Measurements from ENCODE around the gene CLDN5.

Gene CLDN5

DNA sequence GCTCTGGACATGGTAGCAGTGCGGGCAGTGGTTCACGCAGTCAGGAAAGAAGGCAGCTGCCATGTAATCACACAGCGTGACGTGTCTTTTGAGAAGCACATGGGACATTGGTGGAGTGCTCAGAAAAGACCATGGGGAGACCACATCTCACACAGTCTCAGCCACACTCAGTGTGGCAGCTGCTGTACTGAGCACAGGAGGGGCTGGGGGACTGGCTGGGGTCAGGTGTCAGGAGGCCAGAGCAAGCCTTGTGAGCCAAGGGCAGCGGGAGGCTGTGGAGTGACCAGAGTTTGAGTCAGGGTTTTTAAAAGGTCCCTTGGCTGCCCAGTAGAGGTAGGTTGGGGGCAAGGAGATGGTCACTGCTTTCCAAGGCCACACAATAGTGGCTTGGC, 18.5 kb downstream of the CLDN5 start:
- no peaks in the 10 kb centered on the region for H3K9me3 ChIP-seq (replicated peaks in 1 of 2; ENCODE audit: control insufficient read depth in 2 of 2, insufficient read depth in 1 of 2, low read depth in 1 of 2, low read length in 2 of 2)
- peak overlapping the region; percentile 71 for H2BK5ac ChIP-seq (ENCODE audit: low read length)
- peak overlapping the region; percentile 25 for H3K18ac ChIP-seq (ENCODE audit: low read length)
- no peak overlapping the region for H2BK15ac ChIP-seq (ENCODE audit: low read length)
- no peak for DNase-seq (ENCODE audit: low spot score)
- no peak overlapping the region for H2AK5ac ChIP-seq (ENCODE audit: low read depth, low read length)
- peak overlapping the region; percentile 50 for H3K14ac ChIP-seq (ENCODE audit: low read length)
- H2AFZ ChIP-seq (ENCODE audit: low read length) = no peak overlapping the region
- no peak overlapping the region for H4K91ac ChIP-seq (ENCODE audit: low read depth, low read length, poor library complexity)
- H3K36me3 ChIP-seq (replicated peaks in 1 of 2; ENCODE audit: control insufficient read depth in 2 of 2, insufficient read depth in 2 of 2, low read length in 2 of 2) = peaks cover 29 to 87% of the 10 kb centered on the region in 2 donors
- H3K79me1 ChIP-seq (ENCODE audit: low read depth, low read length) = peaks cover 5% of the 10 kb centered on the region
- H3K4ac ChIP-seq (ENCODE audit: low read length) = no peak overlapping the region
- H3K23ac ChIP-seq (ENCODE audit: low read depth, low read length, poor library complexity) = peak overlapping the region; percentile 82
- no peaks in the 10 kb centered on the region for H3K27me3 ChIP-seq (ENCODE audit: control insufficient read depth in 3 of 3, insufficient read depth in 3 of 3, low read depth in 1 of 3, low read length in 3 of 3)
- no peak overlapping the region for H3K27ac ChIP-seq (replicated peaks; ENCODE audit: low read length)
- WGBS, 2 donors (ENCODE audit: extremely low coverage in 2 of 2, insufficient read length in 2 of 2, insufficient replicate concordance in 1 of 2) = no CpG with 5 or more reads among the region's 5 CpGs
- H3K4me1 ChIP-seq (ENCODE audit: control insufficient read depth in 2 of 2, insufficient read depth in 1 of 2, low read depth in 1 of 2, low read length in 2 of 2) = no peaks in the 10 kb centered on the region
- no peak overlapping the region for H4K8ac ChIP-seq (ENCODE audit: low read depth, low read length)
- no peak overlapping the region for H3K4me3 ChIP-seq (ENCODE audit: low read length in 2 of 2)
- no peak overlapping the region for H2BK120ac ChIP-seq (ENCODE audit: low read depth, low read length)
- H2BK12ac ChIP-seq (ENCODE audit: low read length) = peak overlapping the region; percentile 18
- no peak overlapping the region for H3K4me2 ChIP-seq (ENCODE audit: insufficient read depth, low read length, poor library complexity, severe bottlenecking)
- H3K9ac ChIP-seq (ENCODE audit: low read depth, low read length, poor library complexity) = peak overlapping the region; percentile 68

- Histone ChIP-seq H3K4ac (ENCODE audit: low read length) (no peak overlapping the region), H3K36me3 (replicated peaks in 1 of 2; ENCODE audit: control insufficient read depth in 2 of 2, insufficient read depth in 2 of 2, low read length in 2 of 2) (peaks cover 29 to 87% of the 10 kb centered on the region in 2 donors), H3K9me3 (replicated peaks in 1 of 2; ENCODE audit: control insufficient read depth in 2 of 2, insufficient read depth in 1 of 2, low read depth in 1 of 2, low read length in 2 of 2) (no peaks in the 10 kb centered on the region), H3K4me3 (ENCODE audit: low read length in 2 of 2) (no peak overlapping the region), H3K23ac (ENCODE audit: low read depth, low read length, poor library complexity) (peak overlapping the region; percentile 82), H2BK120ac (ENCODE audit: low read depth, low read length) (no peak overlapping the region), H3K9ac (ENCODE audit: low read depth, low read length, poor library complexity) (no peak overlapping the region), H3K4me1 (ENCODE audit: control insufficient read depth in 2 of 2, insufficient read depth in 1 of 2, low read depth in 1 of 2, low read length in 2 of 2) (no peaks in the 10 kb centered on the region), H4K8ac (ENCODE audit: low read depth, low read length) (no peak overlapping the region), H3K27ac (replicated peaks; ENCODE audit: low read length) (no peak overlapping the region), H4K91ac (ENCODE audit: low read depth, low read length, poor library complexity) (no peak overlapping the region), H3K4me2 (ENCODE audit: insufficient read depth, low read length, poor library complexity, severe bottlenecking) (no peak overlapping the region), H2BK5ac (ENCODE audit: low read length) (peak overlapping the region; percentile 71), H3K79me1 (ENCODE audit: low read depth, low read length) (peaks cover 5% of the 10 kb centered on the region), H3K18ac (ENCODE audit: low read length) (no peak overlapping the region), H2AK5ac (ENCODE audit: low read depth, low read length) (no peak overlapping the region), H2BK12ac (ENCODE audit: low read length) (no peak overlapping the region), H2BK15ac (ENCODE audit: low read length) (no peak overlapping the region), H2AFZ (ENCODE audit: low read length) (no peak overlapping the region), H3K14ac (ENCODE audit: low read length) (peak overlapping the region; percentile 50), H3K27me3 (ENCODE audit: control insufficient read depth in 3 of 3, insufficient read depth in 3 of 3, low read depth in 1 of 3, low read length in 3 of 3) (no peaks in the 10 kb centered on the region)
- WGBS, 2 donors (ENCODE audit: extremely low coverage in 2 of 2, insufficient read length in 2 of 2, insufficient replicate concordance in 1 of 2) = no CpG with 5 or more reads among the region's 18 CpGs
- DNase-seq (ENCODE audit: low spot score) = no peak
These were observed 19.1 kb downstream of the CLDN5 start for GRCh38 chr22:19504900-19505734.

DNA sequence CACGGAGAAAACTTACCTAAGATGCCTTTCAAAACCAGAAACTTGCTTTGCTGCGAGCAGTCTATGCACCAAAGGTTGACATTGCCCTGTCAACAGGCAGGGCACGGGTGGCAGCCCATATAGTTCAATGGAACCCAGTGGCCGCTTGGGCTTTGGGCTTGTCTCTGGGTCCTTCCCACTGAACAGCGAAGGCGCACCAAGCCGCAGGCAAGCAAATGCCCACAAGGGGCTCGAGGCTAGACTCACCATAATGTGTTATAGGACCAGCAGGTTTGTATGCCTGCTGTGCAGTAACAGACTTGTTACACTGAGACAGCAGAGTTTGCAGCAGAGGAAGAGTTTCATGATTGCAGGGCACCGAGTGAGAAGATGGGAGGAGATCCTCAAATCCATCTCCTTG, 20.3 kb downstream of the CLDN5 start:
- Histone ChIP-seq H3K36me3 (replicated peaks in 1 of 2; ENCODE audit: control insufficient read depth in 2 of 2, insufficient read depth in 2 of 2, low read length in 2 of 2) (peaks cover 29 to 87% of the 10 kb centered on the region in 2 donors), H2BK15ac (ENCODE audit: low read length) (no peak overlapping the region), H3K23ac (ENCODE audit: low read depth, low read length, poor library complexity) (no peak overlapping the region), H3K79me1 (ENCODE audit: low read depth, low read length) (peaks cover 6% of the 10 kb centered on the region), H3K4me3 (ENCODE audit: low read length in 2 of 2) (no peak overlapping the region), H3K4me1 (ENCODE audit: control insufficient read depth in 2 of 2, insufficient read depth in 1 of 2, low read depth in 1 of 2, low read length in 2 of 2) (no peaks in the 10 kb centered on the region), H2AFZ (ENCODE audit: low read length) (no peak overlapping the region), H2BK5ac (ENCODE audit: low read length) (no peak overlapping the region), H2BK12ac (ENCODE audit: low read length) (no peak overlapping the region), H2AK5ac (ENCODE audit: low read depth, low read length) (no peak overlapping the region), H3K14ac (ENCODE audit: low read length) (no peak overlapping the region), H4K8ac (ENCODE audit: low read depth, low read length) (no peak overlapping the region), H3K27me3 (ENCODE audit: control insufficient read depth in 3 of 3, insufficient read depth in 3 of 3, low read depth in 1 of 3, low read length in 3 of 3) (no peaks in the 10 kb centered on the region), H4K91ac (ENCODE audit: low read depth, low read length, poor library complexity) (no peak overlapping the region), H2BK120ac (ENCODE audit: low read depth, low read length) (no peak overlapping the region), H3K4me2 (ENCODE audit: insufficient read depth, low read length, poor library complexity, severe bottlenecking) (no peak overlapping the region), H3K18ac (ENCODE audit: low read length) (no peak overlapping the region), H3K4ac (ENCODE audit: low read length) (no peak overlapping the region), H3K9ac (ENCODE audit: low read depth, low read length, poor library complexity) (no peak overlapping the region), H3K27ac (replicated peaks; ENCODE audit: low read length) (no peak overlapping the region), H3K9me3 (replicated peaks in 1 of 2; ENCODE audit: control insufficient read depth in 2 of 2, insufficient read depth in 1 of 2, low read depth in 1 of 2, low read length in 2 of 2) (no peaks in the 10 kb centered on the region)
- no peak for DNase-seq (ENCODE audit: low spot score)
- no CpG with 5 or more reads among the region's 9 CpGs for WGBS, 2 donors (ENCODE audit: extremely low coverage in 2 of 2, insufficient read length in 2 of 2, insufficient replicate concordance in 1 of 2)

- H3K4me2 ChIP-seq (ENCODE audit: insufficient read depth, low read length, poor library complexity, severe bottlenecking) = no peak overlapping the region
- H3K23ac ChIP-seq (ENCODE audit: low read depth, low read length, poor library complexity) = no peak overlapping the region
- H3K14ac ChIP-seq (ENCODE audit: low read length) = no peak overlapping the region
- H2AK5ac ChIP-seq (ENCODE audit: low read depth, low read length) = no peak overlapping the region
- no peak overlapping the region for H3K4ac ChIP-seq (ENCODE audit: low read length)
- H3K79me1 ChIP-seq (ENCODE audit: low read depth, low read length) = peaks cover 6% of the 10 kb centered on the region
- H3K27me3 ChIP-seq (ENCODE audit: control insufficient read depth in 3 of 3, insufficient read depth in 3 of 3, low read depth in 1 of 3, low read length in 3 of 3) = no peaks in the 10 kb centered on the region
- no peaks in the 10 kb centered on the region for H3K9me3 ChIP-seq (replicated peaks in 1 of 2; ENCODE audit: control insufficient read depth in 2 of 2, insufficient read depth in 1 of 2, low read depth in 1 of 2, low read length in 2 of 2)
- peaks cover 27 to 87% of the 10 kb centered on the region in 2 donors for H3K36me3 ChIP-seq (replicated peaks in 1 of 2; ENCODE audit: control insufficient read depth in 2 of 2, insufficient read depth in 2 of 2, low read length in 2 of 2)
- no peak overlapping the region for H3K4me3 ChIP-seq (ENCODE audit: low read length in 2 of 2)
- H3K18ac ChIP-seq (ENCODE audit: low read length) = no peak overlapping the region
- no peak overlapping the region for H4K8ac ChIP-seq (ENCODE audit: low read depth, low read length)
- H2AFZ ChIP-seq (ENCODE audit: low read length) = no peak overlapping the region
- no peak overlapping the region for H3K27ac ChIP-seq (replicated peaks; ENCODE audit: low read length)
- no peak overlapping the region for H2BK120ac ChIP-seq (ENCODE audit: low read depth, low read length)
- H2BK5ac ChIP-seq (ENCODE audit: low read length) = no peak overlapping the region
- DNase-seq (ENCODE audit: low spot score) = no peak
- no peak overlapping the region for H3K9ac ChIP-seq (ENCODE audit: low read depth, low read length, poor library complexity)
- no peak overlapping the region for H2BK15ac ChIP-seq (ENCODE audit: low read length)
- no peak overlapping the region for H4K91ac ChIP-seq (ENCODE audit: low read depth, low read length, poor library complexity)
- WGBS, 2 donors (ENCODE audit: extremely low coverage in 2 of 2, insufficient read length in 2 of 2, insufficient replicate concordance in 1 of 2) = no CpG with 5 or more reads among the region's 7 CpGs
- no peak overlapping the region for H2BK12ac ChIP-seq (ENCODE audit: low read length)
- H3K4me1 ChIP-seq (ENCODE audit: control insufficient read depth in 2 of 2, insufficient read depth in 1 of 2, low read depth in 1 of 2, low read length in 2 of 2) = no peaks in the 10 kb centered on the region
These were observed 20.8 kb downstream of the CLDN5 start for GRCh38 chr22:19503367-19503766.
